OCI-LY7 (cell line): ENCODE measurements around the gene PNPLA1.

ENCODE experiments used
- CTCF ChIP-seq: fragments of 200-600 bp; sonication (generic); conservative IDR thresholded peaks from 2 replicates; pipeline ENCODE4 v1.5.1; 2014; ENCODE audit warnings: mild to moderate bottlenecking, antibody characterized with exemption, low read length, moderate library complexity, mixed read lengths
- EZH2phosphoT487 ChIP-seq: fragments of 200-600 bp; sonication (generic); IDR thresholded peaks from 2 replicates; pipeline ENCODE4 v1.6.1; 2018; ENCODE audit warnings: low read depth, borderline replicate concordance, mild to moderate bottlenecking, mixed run types, antibody characterized with exemption, low read length, moderate library complexity, mixed read lengths

GRCh38 chr6:36301781-36302180 lies 31.9 kb downstream of the PNPLA1 start:
- TF ChIP-seq CTCF (no peak), EZH2phosphoT487 (no peak)
